ENCODE data around the gene SPOCK1. TPM values are rescaled to one million over a fixed set of nuclear protein-coding genes. Genes with fewer than 3 reads are reported as not detected.

SPOCK1 gene
- total RNA-seq, 1 experiment from 2014 or later = 0.27 TPM

- Histone ChIP-seq H3K9ac (ENCODE audit: low read length) (no peak overlapping the region), H2AFZ (ENCODE audit: low read depth, low read length, poor library complexity, severe bottlenecking) (no peak overlapping the region), H3K9me3 (ENCODE audit: control insufficient read depth in 1 of 2, insufficient read depth in 1 of 2, low read depth in 1 of 2, low read length in 2 of 2) (no peaks in the 10 kb centered on the region), H3K4me1 (ENCODE audit: control insufficient read depth in 1 of 2, insufficient read depth in 2 of 2, low read length in 2 of 2) (no peaks in the 10 kb centered on the region), H3K9me2 (ENCODE audit: insufficient read depth) (no peaks in the 10 kb centered on the region), H3K4me2 (ENCODE audit: low read length) (no peak overlapping the region), H3K4me3 (replicated peaks in 1 of 2; ENCODE audit: low read depth in 1 of 2, low read length in 2 of 2) (no peak overlapping the region), H4K20me1 (ENCODE audit: insufficient read depth) (no peaks in the 10 kb centered on the region), H3K36me3 (ENCODE audit: control insufficient read depth in 1 of 2, insufficient read depth in 2 of 2, low read length in 2 of 2) (no peaks in the 10 kb centered on the region), H3K27me3 (ENCODE audit: insufficient read depth, low read length) (peaks cover 25% of the 10 kb centered on the region), H3K27ac (ENCODE audit: low read depth, low read length) (no peak overlapping the region), H3K79me2 (ENCODE audit: insufficient read depth, low read length) (no peaks in the 10 kb centered on the region)
- TF ChIP-seq CTCF (IDR thresholded peaks at IDR 0.05 in 2 of 3, conservative IDR thresholded peaks at IDR 0.05 in 1 of 3; ENCODE audit: borderline replicate concordance in 1 of 3, insufficient read depth in 1 of 3, low read depth in 2 of 3, low read length in 2 of 3) (no peak), ATF3 (IDR thresholded peaks at IDR 0.05) (no peak), MAX (IDR thresholded peaks at IDR 0.05) (no peak), EGR1 (IDR thresholded peaks at IDR 0.05; ENCODE audit: low read depth) (no peak), SP1 (IDR thresholded peaks at IDR 0.05; ENCODE audit: low read depth) (no peak), YY1 (IDR thresholded peaks at IDR 0.05; ENCODE audit: extremely low read depth, insufficient replicate concordance, low read depth, low read length) (no peak), RAD21 (IDR thresholded peaks at IDR 0.05; ENCODE audit: low read depth) (no peak), ZBTB33 (IDR thresholded peaks at IDR 0.05; ENCODE audit: extremely low read depth, insufficient replicate concordance, low read length) (no peak), POLR2AphosphoS5 (IDR thresholded peaks at IDR 0.05; ENCODE audit: low read depth, low read length) (no peak), ZNF274 (IDR thresholded peaks at IDR 0.05; ENCODE audit: low read depth, low read length) (no peak), REST (IDR thresholded peaks at IDR 0.05; ENCODE audit: low read depth) (no peak), ELF1 (IDR thresholded peaks at IDR 0.05; ENCODE audit: borderline replicate concordance, low read depth) (no peak)
- CTCF ChIA-PET = no interaction called here
- DNase-seq (ENCODE audit: low read depth, low spot score) = no peak
- ATAC-seq = no peak
- POLR2A ChIA-PET = no interaction called here
- no TSS peak for BruUV-seq (replicated peaks)
- intact Hi-C loops (cut with micrococcal nuclease) = no loop called here
- RAD21 ChIA-PET (ENCODE audit: low non-redundant PET in 1 of 2, low total read pairs in 2 of 2, uncharacterized antibody in 2 of 2, unreplicated experiment in 2 of 2) = no interaction called here
Observed at GRCh38 chr5:137379555-137380286, 119.4 kb downstream of the SPOCK1 start.

Data from HCT116 (cell line).